SHP77 treated with DMSO at 0.1 percent for 48 hours (cell line): Measurements from ENCODE around the gene ABCG5.

ENCODE experiments used
- DNase-seq: peaks from one replicate; lab custom pipeline; 2025; lab: John Stamatoyannopoulos, UW

Gene ABCG5

DNA sequence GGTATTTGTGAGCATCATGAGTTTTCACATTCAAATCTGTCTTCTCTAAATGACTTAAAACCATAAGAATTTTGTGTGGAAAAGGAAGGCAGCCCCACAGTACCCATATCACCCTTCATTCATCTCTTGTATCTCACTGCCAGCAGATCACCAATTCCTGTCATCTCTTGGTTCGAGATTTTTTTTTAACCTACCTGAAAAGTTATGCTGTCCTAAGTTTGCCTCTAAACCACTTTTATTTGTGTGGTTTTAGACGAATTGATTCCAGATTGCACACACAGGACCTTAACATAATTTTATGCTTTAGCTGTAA, 32.0 kb downstream of the ABCG5 start:
- no peak for DNase-seq

DNA sequence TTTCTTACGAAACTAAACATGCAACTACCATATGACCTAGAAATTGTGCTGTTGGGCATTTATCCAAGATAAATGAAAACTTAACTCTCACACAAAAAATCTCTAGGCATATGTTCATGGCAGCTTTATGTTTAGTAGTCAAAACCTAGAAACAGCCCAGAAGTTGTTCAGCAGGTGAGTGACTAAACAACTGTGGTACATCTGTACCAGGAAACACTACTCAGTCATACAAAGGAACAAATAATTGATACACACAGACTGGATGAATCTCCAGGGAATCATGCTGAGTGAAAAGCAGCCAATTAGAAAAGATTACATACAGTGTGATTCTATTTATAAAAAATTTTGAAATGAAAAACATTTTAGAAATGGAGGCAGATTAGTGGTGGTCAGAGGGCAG, 35.5 kb downstream of the ABCG5 start:
- DNase-seq = no peak

- DNase-seq = no peak
Measured at GRCh38 chr2:43802135-43802534, 36.5 kb downstream of the ABCG5 start.

- no peak for DNase-seq
Measured at GRCh38 chr2:43800894-43801293, 37.7 kb downstream of the ABCG5 start.

GRCh38 chr2:43798300-43798699, 40.3 kb downstream of the ABCG5 start:
- DNase-seq = no peak

- DNase-seq = no peak
Measured at GRCh38 chr2:43796206-43796605, 42.4 kb downstream of the ABCG5 start.

DNA sequence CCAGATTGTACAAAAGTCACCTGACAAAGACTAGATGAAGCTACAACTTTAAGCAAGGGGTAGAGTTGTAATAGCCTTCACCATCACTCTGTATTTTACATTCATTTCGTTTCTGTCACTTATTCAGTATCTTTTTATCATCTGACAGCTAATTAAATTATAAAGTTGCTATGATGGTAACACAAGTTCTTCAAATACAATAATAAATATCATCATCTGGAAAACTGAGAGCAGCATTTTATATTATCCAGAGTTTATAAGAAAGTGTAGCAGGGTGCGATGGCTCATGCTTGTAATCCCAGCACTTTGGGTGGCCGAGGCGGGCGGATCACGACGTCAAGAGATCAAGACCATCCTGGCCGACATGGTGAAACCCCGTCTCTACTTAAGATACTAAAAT, 43.7 kb downstream of the ABCG5 start:
- DNase-seq = no peak

- DNase-seq = no peak
Measured at GRCh38 chr2:43792653-43793052, 46.0 kb downstream of the ABCG5 start.

GRCh38 chr2:43791035-43791765, 47.4 kb downstream of the ABCG5 start:
- no peak for DNase-seq

- DNase-seq = no peak
Measured at GRCh38 chr2:43790147-43790546, 48.5 kb downstream of the ABCG5 start.

GRCh38 chr2:43788646-43789045, 50.0 kb downstream of the ABCG5 start:
- DNase-seq = no peak

- no peak for DNase-seq
Measured at GRCh38 chr2:43787895-43788294, 50.7 kb downstream of the ABCG5 start.

- DNase-seq = no peak
Measured at GRCh38 chr2:43778233-43778632, 60.4 kb downstream of the ABCG5 start.

- no peak for DNase-seq
Measured at GRCh38 chr2:43777306-43777926, 61.2 kb downstream of the ABCG5 start.

DNA sequence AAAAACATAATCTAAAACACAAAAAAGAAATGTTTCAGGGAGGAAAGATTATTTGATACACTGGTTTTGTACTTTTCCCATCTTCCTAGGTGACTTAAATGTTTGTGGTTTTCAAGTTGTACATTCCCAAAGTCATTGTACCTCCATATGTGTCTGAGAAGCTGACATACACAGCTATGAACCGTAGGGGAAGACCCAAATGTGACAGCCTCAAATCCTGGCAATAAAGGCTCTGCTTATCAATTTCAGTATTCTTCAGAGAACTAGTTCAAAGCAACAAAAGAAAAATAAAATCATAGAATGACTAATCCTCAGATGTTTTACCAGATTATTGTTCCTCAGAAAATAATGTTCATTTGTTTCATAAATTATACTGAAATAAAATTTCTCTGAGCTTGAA, 62.3 kb downstream of the ABCG5 start:
- no peak for DNase-seq

- no peak for DNase-seq
Measured at GRCh38 chr2:43774617-43775016, 64.0 kb downstream of the ABCG5 start.

GRCh38 chr2:43773876-43774613, 64.6 kb downstream of the ABCG5 start, which contains the start of gene DYNC2LI1:
TSS of gene DYNC2LI1 (plus strand) at chr2:43774039. CDS start at chr2:43774139, 100 bp downstream.
- DNase-seq = peak; percentile 87

DNA sequence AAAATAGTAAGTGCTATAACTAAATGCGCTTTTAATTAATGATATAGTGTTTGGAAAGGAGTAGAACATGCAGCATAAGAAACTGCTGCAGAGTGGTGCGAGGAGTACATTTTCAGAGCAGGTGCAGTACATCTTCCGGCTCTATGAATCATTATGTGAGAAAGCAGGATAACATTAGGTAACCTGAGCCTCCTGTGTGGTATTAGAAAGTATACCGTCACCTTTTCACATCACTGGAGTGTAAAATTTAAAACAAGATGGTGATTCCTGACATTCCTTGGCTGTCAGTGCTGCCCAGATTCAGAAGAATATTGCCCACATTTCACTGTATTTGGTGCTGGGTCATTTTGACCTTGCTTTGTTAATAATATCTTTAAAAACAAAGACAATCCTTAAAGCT, 72.6 kb downstream of the ABCG5 start:
- no peak for DNase-seq

DNA sequence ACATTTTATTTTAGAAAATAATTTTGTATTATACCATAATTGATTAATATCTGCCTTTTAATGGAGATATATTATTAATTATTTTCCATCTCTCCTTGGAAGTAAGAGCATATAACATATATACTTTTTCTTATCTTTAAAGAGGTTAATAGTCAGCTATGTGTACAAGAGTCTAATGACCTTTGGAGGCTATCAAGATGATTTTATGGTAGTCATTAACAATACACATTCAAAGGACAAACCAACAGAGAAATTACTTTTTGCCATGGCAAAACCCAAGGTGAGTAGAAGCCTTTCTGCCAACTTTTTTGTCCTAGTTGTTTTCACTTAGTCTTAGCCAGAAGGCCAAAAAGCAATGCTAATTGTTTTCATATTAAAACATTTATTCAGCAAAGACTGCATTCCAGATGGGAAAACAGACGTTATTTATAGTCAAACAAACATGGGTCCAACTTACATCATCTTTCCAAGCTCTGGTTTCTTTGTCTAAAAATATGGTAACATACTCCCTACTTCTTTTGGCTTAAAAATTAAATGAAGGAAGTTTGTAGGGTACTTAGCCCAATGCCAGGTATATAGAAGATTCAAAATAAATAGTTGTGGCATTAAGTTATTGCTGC, 74.4 kb downstream of the ABCG5 start:
- DNase-seq = no peak

GRCh38 chr2:43763091-43763490, 75.5 kb downstream of the ABCG5 start:
- no peak for DNase-seq
